IMR-90 (cell line): Measurements from ENCODE around the gene CDA. TPM values are rescaled to one million over a fixed set of nuclear protein-coding genes. Genes with fewer than 3 reads are reported as not detected.

Experiments used
- ATAC-seq: fragments of 200-7000 bp; cut with Tn5 transposase; 2 replicates; pipeline ENCODE4 v1.9.1; 2020; ENCODE audit warnings: low read depth, mild to moderate bottlenecking, moderate library complexity
- BruUV-seq: library from RNA; stranded (reverse); fragments of 400-500 nt; replicated peaks from 2 replicates; lab custom pipeline; 2021; lab: Mats Ljungman, UMichigan
- CTCF ChIA-PET: fragments of 300-600 bp; formaldehyde crosslinking; extraction: SDS; loops from one replicate; lab custom pipeline; 2021; ENCODE audit warnings: antibody characterized with exemption; lab: Yijun Ruan, JAX
- POLR2A ChIA-PET: fragments of 300-600 bp; sonication (Branson Sonifier 250); formaldehyde crosslinking; loops from one replicate; lab custom pipeline; 2022; ENCODE audit warnings: antibody characterized with exemption; ENCODE audit not compliant: unreplicated experiment; lab: Charles Lee
- DNase-seq: peaks from one replicate; pipeline ENCODE4 v3.0.0; 2013
- H2AFZ ChIP-seq: replicated peaks from 2 replicates; pipeline ENCODE3; 2013; ENCODE audit warnings: low read length, mild to moderate bottlenecking; ENCODE audit not compliant: poor library complexity
- H2AK5ac ChIP-seq: 2 replicates; pipeline ENCODE4 v1.6.1; 2013; ENCODE audit warnings: low read depth, low read length, inconsistent platforms
- H2AK9ac ChIP-seq: replicated peaks from 2 replicates; pipeline ENCODE3; 2013; ENCODE audit warnings: mild to moderate bottlenecking, low read depth, low read length, moderate library complexity; ENCODE audit not compliant: poor library complexity
- H2BK120ac ChIP-seq: 2 replicates; pipeline ENCODE4 v1.6.1; 2013; ENCODE audit warnings: low read depth, low read length, inconsistent platforms
- H2BK15ac ChIP-seq: 3 replicates; pipeline ENCODE4 v1.6.1; 2013; ENCODE audit warnings: low read depth, low read length, inconsistent platforms
- H2BK20ac ChIP-seq: 2 replicates; pipeline ENCODE4 v1.6.1; 2013; ENCODE audit warnings: low read depth, mild to moderate bottlenecking, inconsistent platforms, low read length, moderate library complexity
- H2BK5ac ChIP-seq: 2 replicates; pipeline ENCODE4 v1.6.1; 2013; ENCODE audit warnings: mild to moderate bottlenecking, low read depth, low read length, inconsistent platforms; ENCODE audit not compliant: poor library complexity, severe bottlenecking
- H3K14ac ChIP-seq: replicated peaks from 2 replicates; pipeline ENCODE4 v1.6.1; 2013; ENCODE audit warnings: low read depth, low read length, inconsistent platforms
- H3K18ac ChIP-seq: 2 replicates; pipeline ENCODE4 v1.6.1; 2013; ENCODE audit warnings: low read depth, low read length, control low read depth
- H3K23ac ChIP-seq: 2 replicates; pipeline ENCODE4 v1.6.1; 2013; ENCODE audit warnings: low read depth, low read length, inconsistent platforms
- H3K27ac ChIP-seq: 2 replicates; pipeline ENCODE4 v1.5.1; 2013; ENCODE audit warnings: mild to moderate bottlenecking, control low read depth, low read length; ENCODE audit not compliant: insufficient read depth
- H3K27me3 ChIP-seq: 2 replicates; pipeline ENCODE4 v1.6.1; 2013; ENCODE audit warnings: low read length; ENCODE audit not compliant: control insufficient read depth, insufficient read depth
- H3K36me3 ChIP-seq: 2 replicates; pipeline ENCODE4 v1.6.1; 2013; ENCODE audit warnings: low read length, mixed read lengths; ENCODE audit not compliant: control insufficient read depth, insufficient read depth
- H3K4ac ChIP-seq: 2 replicates; pipeline ENCODE4 v1.6.1; 2013; ENCODE audit warnings: low read depth, low read length, inconsistent platforms
- H3K4me1 ChIP-seq: 2 replicates; pipeline ENCODE4 v1.6.1; 2013; ENCODE audit warnings: low read length, mixed read lengths; ENCODE audit not compliant: control insufficient read depth, insufficient read depth
- H3K4me2 ChIP-seq: 2 replicates; pipeline ENCODE4 v1.6.1; 2013; ENCODE audit warnings: low read depth, mild to moderate bottlenecking, control low read depth, low read length, moderate library complexity
- H3K4me3 ChIP-seq: 2 replicates; pipeline ENCODE4 v1.5.1; 2013; ENCODE audit warnings: low read depth, mild to moderate bottlenecking, control low read depth, low read length, moderate library complexity; ENCODE audit not compliant: insufficient read depth
- H3K56ac ChIP-seq: 2 replicates; pipeline ENCODE4 v1.6.1; 2013; ENCODE audit warnings: low read length, inconsistent platforms; ENCODE audit not compliant: insufficient read depth; ENCODE audit errors: extremely low read depth
- H3K79me1 ChIP-seq, 2 experiments: 2 replicates each; pipeline ENCODE4 v1.6.1; 2013; ENCODE audit warnings: low read length in 2 of 2, inconsistent platforms in 1 of 2, low read depth in 1 of 2
- H3K9ac ChIP-seq: 2 replicates; pipeline ENCODE4 v1.6.1; 2013; ENCODE audit warnings: low read depth, low read length, control low read depth
- H3K9me1 ChIP-seq: 2 replicates; pipeline ENCODE4 v1.6.1; 2013; ENCODE audit warnings: low read length, inconsistent platforms; ENCODE audit not compliant: insufficient read depth
- H3K9me3 ChIP-seq: 2 replicates; pipeline ENCODE4 v1.6.1; 2013; ENCODE audit warnings: low read length; ENCODE audit not compliant: control insufficient read depth, insufficient read depth
- H4K20me1 ChIP-seq: 2 replicates; pipeline ENCODE4 v1.6.1; 2013; ENCODE audit warnings: low read length, inconsistent platforms; ENCODE audit not compliant: insufficient read depth
- H4K5ac ChIP-seq: 2 replicates; pipeline ENCODE4 v1.6.1; 2013; ENCODE audit warnings: mild to moderate bottlenecking, low read depth, low read length, control low read depth
- H4K8ac ChIP-seq, 2 experiments: 2 replicates each; pipeline ENCODE4 v1.6.1; 2013; ENCODE audit warnings: low read depth in 2 of 2, low read length in 2 of 2, control low read depth in 1 of 2, inconsistent platforms in 1 of 2
- H4K91ac ChIP-seq: 2 replicates; pipeline ENCODE4 v1.6.1; 2013; ENCODE audit warnings: low read depth, low read length, inconsistent platforms; ENCODE audit not compliant: insufficient read depth
- BHLHE40 ChIP-seq: fragments of 150-350 bp; IDR thresholded peaks from 2 replicates; pipeline ENCODE4 v1.6.1; 2016; ENCODE audit warnings: mild to moderate bottlenecking, low read depth, low read length
- CEBPB ChIP-seq: IDR thresholded peaks from 2 replicates; pipeline ENCODE4 v1.6.1; 2012; ENCODE audit warnings: low read depth, low read length, improper control_type of control experiment
- CHD1 ChIP-seq: IDR thresholded peaks from 2 replicates; pipeline ENCODE4 v1.6.1; 2012; ENCODE audit warnings: low read depth, low read length, improper control_type of control experiment
- MAZ ChIP-seq: IDR thresholded peaks from 2 replicates; pipeline ENCODE4 v1.6.1; 2012; ENCODE audit warnings: low read depth, mild to moderate bottlenecking, low read length, improper control_type of control experiment, moderate library complexity, borderline replicate concordance
- MXI1 ChIP-seq: IDR thresholded peaks from 2 replicates; pipeline ENCODE4 v1.6.1; 2012; ENCODE audit warnings: low read depth, mild to moderate bottlenecking, low read length, moderate library complexity, borderline replicate concordance
- NFE2L2 ChIP-seq: fragments of 150-350 bp; IDR thresholded peaks from 2 replicates; pipeline ENCODE4 v1.6.1; 2016; ENCODE audit warnings: low read depth, mild to moderate bottlenecking, low read length
- POLR2A ChIP-seq: IDR thresholded peaks from 2 replicates; pipeline ENCODE4 v1.6.1; 2012; ENCODE audit warnings: mild to moderate bottlenecking, low read depth, low read length
- RCOR1 ChIP-seq: IDR thresholded peaks from 2 replicates; pipeline ENCODE4 v1.6.1; 2012; ENCODE audit warnings: mild to moderate bottlenecking, low read length, improper control_type of control experiment; ENCODE audit not compliant: insufficient replicate concordance
- SMC3 ChIP-seq: fragments of 150-350 bp; IDR thresholded peaks from 2 replicates; pipeline ENCODE4 v1.6.1; 2016; ENCODE audit warnings: low read depth, mild to moderate bottlenecking, antibody characterized with exemption, low read length, moderate library complexity
- WGBS, 2 experiments: methylation state at CpG; one replicate each; pipeline versions ENCODE4 v1.1.5 to v1.1.7; 2013; ENCODE audit warnings: missing lambda C conversion rate in 2 of 2; ENCODE audit not compliant: insufficient read length in 1 of 2; ENCODE audit errors: extremely low coverage in 2 of 2; 5-methylcytosine and 5-hydroxymethylcytosine counted together
- dilution Hi-C: fragments of 300-500 bp; cut with HindIII; formaldehyde crosslinking; loops from one replicate; pipeline ENCODE4 v1.14.3; 2018; ENCODE audit warnings: low sequenced_read_pairs; ENCODE audit not compliant: unreplicated experiment
- in situ Hi-C: fragments of 300-500 bp; cut with MboI; formaldehyde crosslinking; loops from 3 replicates; pipeline ENCODE4 v1.14.3; 2019; ENCODE audit warnings: low sequenced_read_pairs, inconsistent platforms, mixed read lengths
- intact Hi-C: fragments of 100-400 bp; cut with micrococcal nuclease; formaldehyde crosslinking; loops from 2 replicates; pipeline ENCODE4 v1.10.0; 2022
- polyA plus RNA-seq, 3 experiments: library from polyadenylated mRNA; depleted of rRNA; stranded (reverse); fragments of >200 nt; gene quantifications; 2 replicates each; pipeline ENCODE4 v1.2.3, GENCODE V29; 2012; ENCODE audit warnings: low replicate concordance in 1 of 3
- total RNA-seq: library from RNA; depleted of rRNA; stranded (reverse); fragments of >200 nt; gene quantifications from 2 replicates; pipeline ENCODE4 v1.2.3, GENCODE V29; 2012
- TF ChIP-seq, protein P1 (sequence below): conservative IDR thresholded peaks from 2 replicates; pipeline ENCODE4 v1.5.1; 2012; ENCODE audit warnings: mild to moderate bottlenecking, low read depth, low read length, improper control_type of control experiment
- TF ChIP-seq, protein P2 (sequence below): fragments of 150-350 bp; IDR thresholded peaks from 2 replicates; pipeline ENCODE4 v1.6.1; 2016; ENCODE audit warnings: low read depth, mild to moderate bottlenecking, low read length, moderate library complexity, borderline replicate concordance

The CDA gene
- total and polyA plus RNA-seq, 2 of the 4 experiments (the other 2 are of a cell fraction), result 0.90 to 9.4 TPM

DNA sequence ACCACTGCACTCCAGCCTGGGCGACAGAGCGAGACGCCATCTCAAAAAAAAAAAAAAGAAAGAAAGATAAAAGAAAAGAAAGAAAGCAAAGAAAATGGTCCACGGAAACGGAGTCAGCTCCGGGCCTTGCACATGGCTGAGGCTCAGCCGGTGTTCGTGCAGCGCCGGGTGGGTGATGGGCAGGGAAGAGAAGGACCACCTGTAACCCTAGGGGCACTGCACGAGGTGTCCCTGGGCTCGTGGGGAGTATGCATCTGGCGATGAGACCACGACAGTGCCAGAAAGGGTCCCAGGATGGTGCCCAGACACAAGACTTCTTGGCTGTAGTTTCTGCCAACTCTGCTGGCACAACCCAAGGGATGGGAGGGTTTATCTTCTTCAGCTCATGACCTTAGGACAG lies 5.8 kb downstream of the CDA start:
- no peak overlapping the region for H3K56ac ChIP-seq
- no peaks in the 10 kb centered on the region for H3K9me3 ChIP-seq
- no peak overlapping the region for H4K8ac ChIP-seq
- no peak overlapping the region for H3K9ac ChIP-seq
- no peak overlapping the region for H2BK120ac ChIP-seq
- no peak for DNase-seq
- no peak overlapping the region for H3K4ac ChIP-seq
- dilution Hi-C loops, result no loop called here
- no peak overlapping the region for H3K18ac ChIP-seq
- H3K9me1 ChIP-seq, result peaks cover 5% of the 10 kb centered on the region; the same call in 1 of the 2 replicates
- no peak overlapping the region for H2BK20ac ChIP-seq
- CTCF ChIA-PET, result interaction anchor here (0.6 to 0.7 kb wide), 2 partner anchors 20 to 73 kb away, joined by 4 to 7 read pairs; no protein-coding TSS in a partner anchor
- no peaks in the 10 kb centered on the region for H3K79me1 ChIP-seq
- H3K14ac ChIP-seq, result no peak overlapping the region
- in situ Hi-C loops, result no loop called here
- H2BK15ac ChIP-seq, result no peak overlapping the region
- no peak overlapping the region for H4K5ac ChIP-seq
- WGBS, 2 experiments, result 85% methylated on average over 4 of the region's 14 CpGs; no CpG with 5 or more reads in 1 of the 2 experiments
- BruUV-seq, result no TSS peak
- H2AFZ ChIP-seq, result no peak overlapping the region
- POLR2A ChIA-PET, result no interaction called here
- intact Hi-C loops, result no loop called here
- ATAC-seq, result no peak
- H3K36me3 ChIP-seq, result no peaks in the 10 kb centered on the region
- H3K23ac ChIP-seq, result no peak overlapping the region
- H4K20me1 ChIP-seq, result no peaks in the 10 kb centered on the region
- no peak overlapping the region for H2AK9ac ChIP-seq
- peaks cover 8% of the 10 kb centered on the region; the same call in 1 of the 2 replicates for H3K27me3 ChIP-seq
- TF ChIP-seq CHD1 (no peak), SMC3 (no peak), CEBPB (no peak), BHLHE40 (no peak), MAZ (no peak), MXI1 (no peak), POLR2A (no peak), NFE2L2 (no peak), RCOR1 (no peak)
- TF ChIP-seq, protein P1, sequence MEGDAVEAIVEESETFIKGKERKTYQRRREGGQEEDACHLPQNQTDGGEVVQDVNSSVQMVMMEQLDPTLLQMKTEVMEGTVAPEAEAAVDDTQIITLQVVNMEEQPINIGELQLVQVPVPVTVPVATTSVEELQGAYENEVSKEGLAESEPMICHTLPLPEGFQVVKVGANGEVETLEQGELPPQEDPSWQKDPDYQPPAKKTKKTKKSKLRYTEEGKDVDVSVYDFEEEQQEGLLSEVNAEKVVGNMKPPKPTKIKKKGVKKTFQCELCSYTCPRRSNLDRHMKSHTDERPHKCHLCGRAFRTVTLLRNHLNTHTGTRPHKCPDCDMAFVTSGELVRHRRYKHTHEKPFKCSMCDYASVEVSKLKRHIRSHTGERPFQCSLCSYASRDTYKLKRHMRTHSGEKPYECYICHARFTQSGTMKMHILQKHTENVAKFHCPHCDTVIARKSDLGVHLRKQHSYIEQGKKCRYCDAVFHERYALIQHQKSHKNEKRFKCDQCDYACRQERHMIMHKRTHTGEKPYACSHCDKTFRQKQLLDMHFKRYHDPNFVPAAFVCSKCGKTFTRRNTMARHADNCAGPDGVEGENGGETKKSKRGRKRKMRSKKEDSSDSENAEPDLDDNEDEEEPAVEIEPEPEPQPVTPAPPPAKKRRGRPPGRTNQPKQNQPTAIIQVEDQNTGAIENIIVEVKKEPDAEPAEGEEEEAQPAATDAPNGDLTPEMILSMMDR, result no peak
- TF ChIP-seq, protein P2, sequence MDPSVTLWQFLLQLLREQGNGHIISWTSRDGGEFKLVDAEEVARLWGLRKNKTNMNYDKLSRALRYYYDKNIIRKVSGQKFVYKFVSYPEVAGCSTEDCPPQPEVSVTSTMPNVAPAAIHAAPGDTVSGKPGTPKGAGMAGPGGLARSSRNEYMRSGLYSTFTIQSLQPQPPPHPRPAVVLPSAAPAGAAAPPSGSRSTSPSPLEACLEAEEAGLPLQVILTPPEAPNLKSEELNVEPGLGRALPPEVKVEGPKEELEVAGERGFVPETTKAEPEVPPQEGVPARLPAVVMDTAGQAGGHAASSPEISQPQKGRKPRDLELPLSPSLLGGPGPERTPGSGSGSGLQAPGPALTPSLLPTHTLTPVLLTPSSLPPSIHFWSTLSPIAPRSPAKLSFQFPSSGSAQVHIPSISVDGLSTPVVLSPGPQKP, result no peak
- H3K4me2 ChIP-seq, result no peak overlapping the region
- H3K4me1 ChIP-seq, result peaks cover 8% of the 10 kb centered on the region
- no peak overlapping the region for H3K4me3 ChIP-seq
- no peak overlapping the region for H3K27ac ChIP-seq
- no peak overlapping the region for H2BK5ac ChIP-seq
- H4K91ac ChIP-seq, result no peak overlapping the region
- no peak overlapping the region for H2AK5ac ChIP-seq
